HG02763 (cell line): Measurements from ENCODE around the gene CNPY3.
A peak's percentile ranks its signal among the peaks of the same experiment; 100 is the strongest.
"Not testable (repeated sequence)": the region's sequence is repeated elsewhere in the genome, so short reads cannot be mapped to it uniquely, and the experiment has no call there.

Experiments used
- ATAC-seq: cut with Tn5 transposase; IDR thresholded peaks from one replicate; pipeline ENCODE4 v1.9.1; 2021; ENCODE audit warnings: mild to moderate bottlenecking, moderate library complexity; ENCODE audit not compliant: unreplicated experiment

The CNPY3 gene

GRCh38 chr6:42914546-42914945, 14.7 kb upstream of the CNPY3 start:
- ATAC-seq: no peak

- no peak for ATAC-seq
These were observed 13.5 kb upstream of the CNPY3 start, which contains the start of gene PTCRA for GRCh38 chr6:42915732-42916131. Gene PTCRA (plus strand): TSS chr6:42916053. CDS start chr6:42916070, 17 bp downstream.

DNA sequence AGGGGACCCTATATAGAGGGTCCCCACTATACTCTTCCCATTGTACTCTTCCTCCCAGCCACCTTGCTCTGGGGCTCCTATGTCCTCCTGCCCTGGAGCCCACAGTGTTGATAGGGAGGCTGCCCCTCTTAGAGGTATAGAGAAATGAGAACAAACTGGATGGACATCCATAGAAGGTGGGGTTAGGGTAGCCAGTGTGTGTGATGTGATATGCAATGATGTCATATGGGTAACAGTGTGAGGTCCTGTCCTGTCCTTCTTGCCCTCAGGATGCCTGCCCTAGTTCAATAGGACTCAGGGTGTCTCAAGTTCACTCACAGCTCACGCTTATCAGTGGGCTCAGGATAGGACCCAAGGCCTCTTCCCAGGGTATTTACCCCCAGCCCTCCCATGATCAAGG, 13.0 kb upstream of the CNPY3 start:
- ATAC-seq: no peak

DNA sequence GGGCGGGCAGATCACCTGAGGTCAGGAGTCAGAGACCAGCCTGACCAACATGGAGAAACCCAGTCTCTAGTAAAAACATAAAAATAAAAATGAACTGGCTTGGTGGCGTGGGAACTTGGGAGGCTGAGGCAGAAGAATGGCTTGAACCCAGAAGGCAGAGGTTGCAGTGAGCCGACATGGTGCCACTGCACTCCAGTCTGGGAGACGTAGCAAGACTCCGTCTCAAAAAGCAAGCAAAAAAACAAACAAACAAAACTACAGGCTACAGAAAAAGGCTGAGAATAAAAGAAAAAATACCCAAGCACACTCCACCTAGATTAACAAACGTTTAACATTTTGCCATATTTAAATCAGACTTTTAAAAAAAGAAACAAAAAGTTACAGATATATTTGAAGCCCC, 7.5 kb upstream of the CNPY3 start:
- ATAC-seq: no peak

DNA sequence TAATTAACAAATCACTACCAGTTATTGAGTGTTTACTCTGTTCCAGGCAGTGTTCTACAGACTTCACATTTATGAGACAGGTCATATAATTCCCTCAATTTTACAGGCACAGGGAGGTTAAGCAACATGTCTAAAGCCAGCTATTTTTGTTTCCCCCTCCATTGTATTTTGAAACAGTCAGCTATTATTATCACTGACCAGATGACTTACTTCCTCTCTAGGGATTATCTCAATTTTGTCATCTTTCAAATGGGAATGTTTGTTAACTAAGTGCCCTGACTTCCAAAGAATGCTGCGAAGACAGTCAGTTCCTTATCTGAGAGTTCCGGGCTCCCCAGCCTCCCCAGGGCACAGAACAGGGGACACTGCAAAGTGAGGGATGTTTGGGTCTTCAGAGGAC, 5.6 kb upstream of the CNPY3 start:
- no peak for ATAC-seq

- no peak for ATAC-seq
These were observed 3.9 kb upstream of the CNPY3 start for GRCh38 chr6:42925248-42925857.

- ATAC-seq: peak; percentile 43
These were observed 611 bp downstream of the CNPY3 start for GRCh38 chr6:42929821-42930360.

GRCh38 chr6:42932412-42932811, 3.1 kb downstream of the CNPY3 start:
- ATAC-seq: no peak

GRCh38 chr6:42933205-42933604, 3.9 kb downstream of the CNPY3 start:
- ATAC-seq: no peak

DNA sequence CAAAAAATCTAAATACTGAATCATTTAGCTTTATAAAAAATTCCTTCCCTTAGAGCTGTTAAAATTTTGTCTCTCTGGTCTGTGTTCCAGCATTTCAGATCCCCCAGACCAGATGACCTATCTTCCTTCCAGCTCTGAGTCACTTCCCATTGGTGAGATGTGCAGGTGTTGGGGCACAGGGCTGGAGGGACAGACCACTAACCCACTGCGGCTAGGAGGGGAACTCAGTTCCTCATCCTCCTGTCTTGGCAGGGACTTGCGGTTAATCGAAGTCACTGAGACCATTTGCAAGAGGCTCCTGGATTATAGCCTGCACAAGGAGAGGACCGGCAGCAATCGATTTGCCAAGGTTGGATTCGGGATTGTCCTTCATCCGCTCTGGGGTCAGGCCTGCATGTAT, 6.0 kb downstream of the CNPY3 start:
- ATAC-seq: no peak

DNA sequence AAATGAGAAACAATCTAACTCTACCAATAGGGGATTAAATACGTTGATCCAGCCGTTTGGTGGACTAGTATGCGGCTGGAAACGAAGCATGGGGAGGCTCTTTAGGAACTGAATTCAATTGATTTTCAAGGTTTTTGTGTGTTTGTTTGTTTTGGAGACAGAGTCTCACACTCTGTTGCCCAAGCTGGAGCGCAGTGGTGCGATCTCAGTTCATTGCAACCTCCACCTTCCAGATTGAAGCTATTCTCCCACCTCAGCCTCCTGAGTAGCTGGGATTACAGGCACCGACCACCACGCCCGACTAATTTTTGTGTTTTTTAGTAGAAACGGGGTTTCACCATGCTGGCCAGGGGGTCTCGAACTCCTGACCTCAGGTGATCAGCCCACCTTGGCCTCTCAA, 7.1 kb downstream of the CNPY3 start:
- ATAC-seq: no peak

- no peak for ATAC-seq
These were observed 8.5 kb downstream of the CNPY3 start for GRCh38 chr6:42937548-42938427.

GRCh38 chr6:42938428-42938796, 9.1 kb downstream of the CNPY3 start:
- ATAC-seq: no peak

DNA sequence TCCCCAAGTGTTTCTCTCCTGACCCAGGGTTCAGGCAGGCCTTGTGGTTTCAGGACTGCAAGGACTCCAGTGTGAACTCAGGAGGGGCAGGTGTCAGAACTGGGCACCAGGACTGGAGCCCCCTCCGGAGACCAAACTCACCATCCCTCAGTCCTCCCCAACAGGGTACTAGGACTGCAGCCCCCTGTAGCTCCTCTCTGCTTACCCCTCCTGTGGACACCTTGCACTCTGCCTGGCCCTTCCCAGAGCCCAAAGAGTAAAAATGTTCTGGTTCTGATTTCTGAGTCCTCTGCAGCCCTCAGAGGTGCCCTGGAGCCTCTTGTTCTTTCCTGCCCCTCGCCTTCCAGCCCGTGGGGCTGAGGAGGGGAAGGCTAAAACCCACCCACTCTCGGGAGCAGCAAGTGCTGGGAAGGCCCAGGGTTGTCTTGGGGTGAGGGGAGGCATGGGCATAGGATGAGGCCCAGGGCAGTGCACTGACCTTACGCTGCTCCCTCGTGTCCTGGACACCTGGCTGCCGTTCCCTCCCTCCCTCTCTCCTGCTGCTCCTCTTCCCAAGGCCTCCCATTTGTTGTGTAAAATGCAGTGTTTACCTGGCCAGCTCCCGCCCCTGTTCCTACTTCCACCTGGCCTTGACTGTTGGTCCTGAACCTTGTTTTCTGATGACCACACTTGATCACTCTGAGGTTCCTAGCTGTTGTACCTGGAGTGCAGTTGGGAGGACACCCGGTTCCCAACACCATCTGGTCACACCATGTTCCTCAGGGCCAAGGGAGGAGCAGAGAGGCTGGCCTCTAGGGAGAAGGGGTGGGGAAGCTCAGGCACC, 9.9 kb downstream of the CNPY3 start:
- no peak for ATAC-seq

DNA sequence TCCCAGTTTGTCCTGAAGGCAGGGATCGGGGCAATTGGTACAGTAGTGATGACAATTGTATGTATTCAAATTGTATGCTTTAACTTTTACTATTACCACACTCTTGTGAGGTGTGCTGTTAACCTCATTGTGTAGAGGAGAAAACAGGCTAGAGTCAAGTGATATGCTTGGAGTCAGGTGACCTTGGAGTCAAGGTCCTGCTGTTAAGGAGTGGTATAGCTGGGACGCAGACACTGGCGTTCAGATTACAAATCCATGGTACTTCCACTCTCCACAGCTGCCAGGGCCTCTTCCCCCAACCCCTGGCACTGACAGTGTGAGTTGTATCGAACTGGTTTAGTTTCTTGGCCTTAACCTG, 10.5 kb downstream of the CNPY3 start:
- ATAC-seq: no peak

DNA sequence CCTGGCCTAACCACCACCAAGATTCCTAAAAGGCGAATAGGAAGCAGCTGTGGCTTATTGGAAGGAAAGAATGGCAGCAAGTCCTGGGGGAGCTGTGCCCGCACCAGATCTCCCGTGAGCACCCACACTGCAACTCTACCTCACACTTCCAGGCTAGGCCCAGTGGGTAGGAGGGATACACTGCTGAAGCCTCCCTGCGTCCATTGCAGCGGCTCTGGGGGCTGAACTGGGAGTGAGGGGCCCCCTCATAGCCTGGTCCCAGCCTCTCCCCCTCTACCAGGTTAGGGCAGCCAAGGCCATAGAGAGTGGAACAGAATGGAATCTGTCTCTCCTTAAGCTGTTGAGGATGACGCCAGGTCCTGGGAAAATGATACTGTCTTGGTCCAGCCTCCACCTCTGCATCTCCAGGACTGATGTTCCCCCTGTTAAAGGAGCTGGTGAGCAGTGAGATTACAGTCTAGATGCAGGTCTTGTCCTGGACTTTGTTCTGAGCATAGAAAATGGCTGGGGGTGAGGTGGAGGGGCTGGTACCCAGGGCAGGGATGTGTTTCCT, 11.3 kb downstream of the CNPY3 start:
- ATAC-seq: no peak

- not testable (repeated sequence) for ATAC-seq
These were observed 12.1 kb downstream of the CNPY3 start for GRCh38 chr6:42941356-42941755.

DNA sequence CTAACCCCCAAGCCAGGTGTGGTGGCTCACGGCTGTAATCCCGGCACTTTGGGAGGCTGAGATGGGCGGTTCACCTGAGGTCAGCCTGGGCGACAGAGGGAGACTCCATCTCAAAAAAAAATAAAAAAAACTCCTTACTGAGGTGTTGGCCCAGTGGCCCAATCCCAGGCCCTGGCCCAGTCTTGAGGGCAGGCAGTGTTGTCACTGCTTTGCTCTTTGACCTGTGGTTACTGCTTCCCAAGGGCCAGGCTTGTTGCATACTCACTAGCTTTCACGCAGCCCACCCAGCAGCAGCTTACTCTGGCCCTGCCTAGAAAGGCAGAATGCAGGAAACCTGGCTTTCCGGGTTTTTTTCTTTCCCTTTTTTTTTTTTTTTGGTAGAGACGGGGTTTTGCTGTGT, 13.2 kb downstream of the CNPY3 start:
- no peak for ATAC-seq

DNA sequence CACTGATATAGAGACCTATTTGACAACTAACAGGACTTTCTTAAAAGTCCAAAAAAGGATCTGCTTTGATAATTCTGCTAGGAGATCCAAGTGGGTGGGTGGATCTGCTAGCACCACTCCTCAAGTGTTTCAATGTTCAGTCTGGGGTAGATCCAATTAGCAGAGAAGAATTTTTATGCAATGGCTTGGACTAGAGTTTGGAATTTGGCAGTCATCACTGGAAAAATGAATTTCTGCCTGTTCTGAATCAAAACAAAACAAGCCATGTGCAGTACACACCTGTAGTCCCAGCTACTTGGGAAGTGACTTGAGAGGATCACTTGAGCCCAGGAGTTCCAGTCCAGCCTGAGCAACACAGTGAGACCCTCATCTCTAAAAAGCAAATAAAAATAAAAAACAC, 18.7 kb downstream of the CNPY3 start:
- no peak for ATAC-seq

GRCh38 chr6:42952389-42952788, 23.1 kb downstream of the CNPY3 start:
- ATAC-seq: no peak

DNA sequence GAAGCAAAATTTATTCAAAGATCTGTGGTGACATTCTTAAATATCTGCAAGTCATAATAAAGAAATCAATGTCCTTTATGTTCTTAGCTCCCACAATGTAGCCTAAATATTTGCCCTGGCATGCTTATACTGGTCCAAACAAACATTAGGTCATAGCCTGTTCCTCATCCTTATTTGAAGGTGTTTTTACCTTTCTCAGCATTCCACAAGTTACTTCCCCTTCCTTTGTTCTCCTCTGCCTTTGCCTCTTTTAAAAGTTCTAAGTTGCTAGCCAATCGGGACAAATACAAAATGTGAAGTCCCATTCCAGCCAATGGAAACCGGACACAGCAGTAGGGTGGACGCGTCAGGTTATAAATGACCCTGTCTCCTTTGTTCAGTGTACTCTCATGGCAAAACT, 25.1 kb downstream of the CNPY3 start:
- not testable (repeated sequence) for ATAC-seq
